HT1080 (cell line): ENCODE data around the gene YTHDF2. TPM values are rescaled to one million over a fixed set of nuclear protein-coding genes. Genes with fewer than 3 reads are reported as not detected.

Source experiments
- DNase-seq: peaks from one replicate; pipeline ENCODE4 v3.0.0-alpha.2; 2015; ENCODE audit warnings: low read depth
- small RNA-seq: library from RNA; depleted of rRNA; stranded (forward); fragments of <200 nt; gene quantifications from one replicate; pipeline ENCODE3, GENCODE V24; 2014
- total RNA-seq: library from RNA; depleted of rRNA; stranded (reverse); fragments of >200 nt; shearing (Covaris generic); gene quantifications from 2 replicates; pipeline ENCODE4 v1.2.3, GENCODE V29; 2014; rRNA removed

The YTHDF2 gene
- total RNA-seq, 1 experiment from 2014 or later = 101 TPM

- no peak for DNase-seq
Measured at GRCh38 chr1:28796352-28797211, 59.8 kb downstream of the YTHDF2 start.

- no peak for DNase-seq
Measured at GRCh38 chr1:28800324-28800723, 63.6 kb downstream of the YTHDF2 start.

- DNase-seq = no peak
Measured at GRCh38 chr1:28801461-28801860, 64.7 kb downstream of the YTHDF2 start.

- DNase-seq = no peak
Measured at GRCh38 chr1:28803051-28803450, 66.3 kb downstream of the YTHDF2 start.

GRCh38 chr1:28803662-28804061 is 66.9 kb downstream of the YTHDF2 start:
- DNase-seq = no peak

GRCh38 chr1:28804071-28804470 is 67.3 kb downstream of the YTHDF2 start:
- no peak for DNase-seq

- no peak for DNase-seq
Measured at GRCh38 chr1:28807046-28807445, 70.3 kb downstream of the YTHDF2 start.

GRCh38 chr1:28807986-28808385 is 71.2 kb downstream of the YTHDF2 start:
- no peak for DNase-seq

- DNase-seq = no peak
Measured at GRCh38 chr1:28811369-28811765, 74.6 kb downstream of the YTHDF2 start.

GRCh38 chr1:28811766-28812668 is 75.3 kb downstream of the YTHDF2 start, which contains the start of gene OPRD1:
TSS of gene OPRD1 (plus strand) at chr1:28812170. CDS start at chr1:28812384, 214 bp downstream.
- DNase-seq = no peak

GRCh38 chr1:28812669-28813468 is 76.1 kb downstream of the YTHDF2 start:
- no peak for DNase-seq

GRCh38 chr1:28813931-28814465 is 77.3 kb downstream of the YTHDF2 start:
- no peak for DNase-seq

- no peak for DNase-seq
Measured at GRCh38 chr1:28815533-28816185, 78.9 kb downstream of the YTHDF2 start.

GRCh38 chr1:28817133-28817532 is 80.4 kb downstream of the YTHDF2 start:
- no peak for DNase-seq

GRCh38 chr1:28819020-28819419 is 82.3 kb downstream of the YTHDF2 start:
- DNase-seq = no peak

Small RNAs within 50 kb of the gene (small RNA-seq; reads per million reads assigned to genes)
- gene RF00422 = not detected

Other genes with a start within 250 kb of the YTHDF2 start
- gene RCC1, start 230.9 kb upstream of the YTHDF2 start, total RNA-seq = 138 and 163 TPM in 2 replicates
- gene TRNAU1AP, start 183.9 kb upstream of the YTHDF2 start, total RNA-seq = 18.9 and 26.4 TPM in 2 replicates
- not detected in 2 replicates for gene RAB42, start 144.7 kb upstream of the YTHDF2 start, total RNA-seq
- gene TAF12, start 93.9 kb upstream of the YTHDF2 start, total RNA-seq = 40.7 and 44.0 TPM in 2 replicates
- not detected in 2 replicates for gene RNU11, start 88.3 kb upstream of the YTHDF2 start, total RNA-seq
- 7.7 and 9.2 TPM in 2 replicates for gene GMEB1, start 68.2 kb upstream of the YTHDF2 start, total RNA-seq
- 0.03 and 0.05 TPM in 2 replicates for gene OPRD1, start 75.2 kb downstream of the YTHDF2 start, total RNA-seq
- gene EPB41, start 177.6 kb downstream of the YTHDF2 start, total RNA-seq = 12.9 and 14.5 TPM in 2 replicates